AG08395 (cell line): Measurements from ENCODE around the gene CTNNA2.

Experiments used
- DNase-seq: peaks from one replicate; pipeline ENCODE4 v3.0.0; 2012; ENCODE audit warnings: mixed read lengths, low spot score

The CTNNA2 gene

GRCh38 chr2:79612999-79613398 lies 100.1 kb downstream of the CTNNA2 start:
- no peak for DNase-seq

DNA sequence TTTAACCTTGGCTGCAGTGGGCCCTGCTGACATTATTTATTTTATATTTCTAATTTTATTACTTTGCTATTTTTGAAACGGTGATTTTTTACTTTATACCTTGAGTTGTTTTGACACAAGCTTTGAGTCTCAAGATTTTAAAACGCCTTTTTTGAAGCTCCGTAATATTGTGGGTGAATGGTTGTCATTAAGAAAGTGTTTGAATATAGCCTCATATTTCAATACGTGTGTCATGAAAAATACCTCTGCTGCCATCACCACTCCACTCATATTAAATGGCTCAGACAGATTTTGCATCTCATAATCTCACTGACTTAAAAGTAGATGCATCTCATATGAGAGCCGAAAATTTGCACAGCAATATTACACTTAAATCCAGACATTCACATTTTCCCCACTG lies 106.6 kb downstream of the CTNNA2 start:
- DNase-seq: no peak

GRCh38 chr2:79619976-79620375 lies 107.1 kb downstream of the CTNNA2 start:
- no peak for DNase-seq

DNA sequence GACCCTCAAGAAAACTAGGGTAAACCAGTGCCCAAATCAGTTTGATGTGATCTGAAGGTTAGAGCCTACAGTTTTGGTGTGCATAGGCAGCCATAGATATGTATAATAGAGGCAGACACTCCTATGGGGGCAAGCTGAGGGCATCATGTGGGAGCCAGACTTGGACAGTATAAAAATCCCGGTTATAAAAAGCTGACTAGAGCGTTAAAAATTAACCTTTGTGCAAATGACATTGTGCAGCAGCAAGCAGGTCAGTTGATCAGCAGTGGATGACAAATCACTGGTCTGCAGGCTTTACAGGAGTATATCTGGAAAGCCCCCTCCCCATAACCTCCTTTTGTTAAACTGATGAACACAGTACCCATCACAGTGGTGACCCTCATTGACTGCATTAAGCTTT lies 107.8 kb downstream of the CTNNA2 start:
- DNase-seq: no peak

- DNase-seq: no peak
These were observed 108.4 kb downstream of the CTNNA2 start for GRCh38 chr2:79621252-79621651.

- no peak for DNase-seq
These were observed 108.9 kb downstream of the CTNNA2 start for GRCh38 chr2:79621755-79622154.

DNA sequence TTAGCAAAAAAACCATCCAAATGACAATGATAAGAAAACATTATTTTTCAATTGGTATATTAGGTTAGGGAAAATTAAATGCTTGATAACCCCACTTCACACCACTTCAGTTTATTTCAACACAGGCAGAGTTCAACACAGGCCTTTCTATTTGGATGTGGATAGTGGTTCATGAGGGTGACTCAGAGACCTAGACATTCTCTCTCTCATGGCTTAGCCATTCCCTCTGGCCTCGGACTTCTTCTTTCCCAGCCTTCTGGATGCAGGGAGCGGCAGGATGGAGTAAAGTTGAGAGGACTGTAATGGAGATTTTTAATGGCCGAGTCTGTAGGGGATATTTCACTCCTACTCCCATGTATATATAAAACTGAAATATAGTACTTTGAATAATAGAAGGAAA lies 109.7 kb downstream of the CTNNA2 start:
- DNase-seq: no peak

- no peak for DNase-seq
These were observed 114.4 kb downstream of the CTNNA2 start for GRCh38 chr2:79627237-79627636.

DNA sequence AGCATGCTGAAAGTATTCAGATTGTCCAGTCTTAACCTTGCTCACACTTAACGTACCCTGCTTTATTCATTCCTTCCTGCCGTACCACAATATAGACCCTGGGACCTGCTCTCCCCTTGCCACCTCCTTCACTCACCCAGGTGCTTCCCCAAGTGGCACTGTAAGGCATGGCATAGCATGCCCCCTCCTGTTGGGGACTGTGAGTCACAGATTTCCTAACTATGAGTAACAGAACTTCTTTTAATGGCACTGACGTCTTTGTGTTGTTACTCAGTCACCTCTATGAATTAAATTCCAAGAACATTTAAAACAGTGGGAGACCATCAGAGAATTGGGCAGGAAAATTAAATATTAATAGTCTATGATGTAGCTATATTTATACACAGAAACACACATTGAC lies 117.2 kb downstream of the CTNNA2 start:
- DNase-seq: no peak

DNA sequence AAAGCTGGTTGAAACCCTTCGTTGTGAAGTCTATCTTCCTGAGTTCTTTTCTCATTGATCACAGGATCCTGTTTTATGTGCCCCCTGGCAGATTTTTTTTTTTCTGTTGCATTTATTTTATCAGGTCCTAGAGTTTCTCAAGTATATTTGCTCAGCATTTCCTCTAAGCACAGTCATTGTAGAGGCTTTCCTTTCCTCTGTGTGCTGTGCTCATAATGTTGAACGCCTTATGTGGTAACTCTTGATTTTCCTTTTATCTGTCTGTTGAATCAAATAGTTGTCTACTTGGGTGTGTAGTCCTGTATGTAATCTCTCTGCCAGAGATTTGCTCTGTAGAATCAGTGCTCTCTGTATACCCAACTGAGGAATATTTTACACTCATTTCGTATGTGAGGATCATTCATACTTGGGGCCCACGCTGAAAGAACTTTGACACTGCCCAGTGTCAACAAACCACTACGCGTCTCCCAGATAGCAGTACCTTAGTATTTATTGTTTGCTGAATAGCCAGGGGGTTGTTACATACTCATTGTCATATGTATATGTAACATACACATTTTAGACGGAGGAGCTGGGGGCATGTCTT lies 118.2 kb downstream of the CTNNA2 start:
- DNase-seq: no peak

DNA sequence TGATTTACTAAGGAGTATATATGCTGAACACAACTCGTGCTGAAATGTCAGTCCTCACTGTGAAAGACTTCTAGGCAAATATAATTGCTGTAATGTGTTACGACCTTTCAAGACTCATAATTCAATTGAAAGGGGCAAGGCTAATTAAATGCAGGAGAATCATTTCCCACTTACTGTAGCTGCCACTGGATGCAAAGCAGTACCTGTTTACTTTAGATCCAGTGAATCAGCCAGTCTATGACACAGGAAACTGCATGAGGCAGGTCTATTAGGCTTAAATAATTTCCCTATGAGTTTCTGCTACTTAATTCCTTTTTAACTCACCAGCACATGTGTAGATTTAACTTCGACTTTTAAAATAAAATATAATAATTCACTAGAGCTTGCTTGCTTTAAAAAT lies 125.6 kb downstream of the CTNNA2 start:
- DNase-seq: no peak

- no peak for DNase-seq
These were observed 126.1 kb downstream of the CTNNA2 start for GRCh38 chr2:79638954-79639353.

DNA sequence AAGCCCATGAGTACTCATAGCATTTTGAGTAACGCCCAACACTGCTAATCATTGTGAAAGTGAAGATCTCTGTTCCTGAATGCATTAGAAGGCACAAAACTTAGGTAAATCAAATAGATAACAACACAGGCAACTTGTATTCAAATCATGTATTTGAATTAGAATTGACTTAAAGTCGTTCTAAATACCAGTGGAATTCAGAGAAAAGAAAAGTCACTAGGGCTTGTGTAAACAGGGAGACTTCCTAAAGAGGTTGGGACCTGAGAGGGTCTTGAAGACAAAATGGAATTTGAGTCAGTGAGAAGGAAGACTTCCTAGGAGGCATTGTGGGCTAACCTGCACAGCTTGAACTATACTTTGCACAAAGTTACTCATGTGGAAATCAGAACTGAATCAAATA lies 127.2 kb downstream of the CTNNA2 start:
- DNase-seq: no peak

- DNase-seq: no peak
These were observed 136.7 kb downstream of the CTNNA2 start for GRCh38 chr2:79649531-79649930.

DNA sequence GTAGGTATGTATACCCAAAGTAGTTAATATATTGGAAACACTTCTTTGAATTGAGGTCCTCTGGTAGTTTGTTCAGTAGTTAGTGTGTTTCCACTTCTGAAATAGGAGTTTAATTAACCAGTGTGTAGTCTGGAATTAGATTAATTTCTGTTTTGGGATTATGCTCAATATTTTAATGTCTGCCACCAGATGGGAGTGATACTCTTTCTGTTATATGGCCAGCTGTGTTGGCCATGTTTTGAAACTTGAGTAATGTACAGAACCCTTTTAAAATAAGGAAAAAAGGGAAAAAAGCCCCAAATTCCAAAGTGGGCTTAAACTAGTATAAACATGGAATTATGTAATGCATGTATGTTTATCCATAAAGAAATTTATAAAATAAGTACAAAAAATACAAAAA lies 147.7 kb downstream of the CTNNA2 start:
- no peak for DNase-seq

DNA sequence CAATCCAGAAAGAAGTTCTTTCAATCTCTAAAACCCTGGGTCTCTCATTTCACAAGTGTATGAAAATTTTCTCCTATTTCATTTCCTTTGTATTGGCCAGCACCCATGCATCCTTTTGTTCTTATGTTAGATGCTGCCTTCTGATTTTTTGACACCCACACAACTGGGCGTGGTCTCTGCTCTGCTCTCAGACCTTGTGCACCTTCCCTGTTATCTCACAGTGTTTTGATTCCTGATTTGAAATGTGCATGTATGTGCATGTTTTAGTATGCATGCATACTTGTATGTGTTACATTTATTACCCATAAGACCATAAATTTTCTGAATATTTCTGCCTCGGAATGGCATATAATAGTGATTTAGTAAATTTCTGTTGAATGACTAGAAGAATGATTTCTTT lies 152.2 kb downstream of the CTNNA2 start:
- no peak for DNase-seq

DNA sequence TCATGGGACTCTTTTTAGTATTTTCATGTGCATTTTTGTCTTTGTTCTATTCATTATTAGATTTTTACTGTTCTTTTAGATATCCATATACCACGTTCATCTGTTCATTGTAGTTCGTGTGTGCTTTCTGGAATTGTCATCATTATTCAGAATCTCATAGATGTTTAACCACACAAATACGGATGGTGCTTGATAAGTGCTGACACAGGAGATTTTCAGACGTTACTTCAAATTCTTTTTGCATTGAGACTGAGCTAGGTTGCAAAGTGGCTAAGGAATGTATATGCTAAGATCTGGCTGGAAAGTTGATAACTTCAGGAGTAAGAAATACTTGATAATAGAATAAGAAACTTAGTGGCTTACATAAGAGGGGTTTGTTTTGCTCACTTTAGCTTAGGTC lies 153.6 kb downstream of the CTNNA2 start:
- DNase-seq: no peak

- no peak for DNase-seq
These were observed 156.9 kb downstream of the CTNNA2 start for GRCh38 chr2:79669714-79670113.

DNA sequence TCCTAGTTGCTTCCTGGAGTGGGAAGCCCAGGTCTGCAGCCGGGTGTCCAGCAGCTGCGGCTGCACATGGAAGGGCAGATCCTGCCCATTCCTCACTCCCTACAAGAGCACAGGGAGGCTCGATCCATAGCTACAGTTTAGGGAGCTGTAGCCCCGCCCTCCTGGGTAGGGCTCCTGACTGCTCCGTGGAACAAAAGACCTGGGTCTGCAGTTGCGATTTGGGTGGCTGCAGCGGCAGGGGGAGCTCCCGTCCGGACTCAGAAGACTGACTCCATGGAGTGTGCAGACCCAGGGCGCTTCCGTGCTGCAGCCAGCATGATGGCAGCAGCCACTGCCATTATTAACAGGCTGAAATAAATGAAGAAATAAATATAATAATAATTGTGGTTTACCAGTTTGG lies 157.3 kb downstream of the CTNNA2 start:
- DNase-seq: no peak

- no peak for DNase-seq
These were observed 174.0 kb downstream of the CTNNA2 start for GRCh38 chr2:79686884-79687283.

GRCh38 chr2:79695248-79695647 lies 182.4 kb downstream of the CTNNA2 start:
- DNase-seq: no peak

DNA sequence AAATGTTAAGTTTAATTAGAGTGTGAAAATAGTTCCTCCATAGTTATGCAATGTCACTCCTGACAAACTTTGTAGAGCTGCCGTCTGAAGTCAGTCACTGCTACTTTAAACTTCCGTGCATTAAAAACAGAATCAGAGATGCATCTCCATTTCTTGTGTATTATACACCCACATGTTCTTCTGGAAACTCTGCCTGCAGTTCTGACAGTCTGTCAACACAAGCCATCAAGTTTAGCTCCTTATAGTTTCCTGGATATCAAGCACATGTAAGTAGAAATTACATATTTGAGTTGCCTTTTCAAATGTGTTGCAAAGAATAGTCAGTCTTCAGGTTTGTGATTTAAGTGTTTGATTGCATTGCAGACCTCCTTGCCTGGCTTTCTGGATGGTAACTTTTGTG lies 184.3 kb downstream of the CTNNA2 start:
- DNase-seq: no peak

DNA sequence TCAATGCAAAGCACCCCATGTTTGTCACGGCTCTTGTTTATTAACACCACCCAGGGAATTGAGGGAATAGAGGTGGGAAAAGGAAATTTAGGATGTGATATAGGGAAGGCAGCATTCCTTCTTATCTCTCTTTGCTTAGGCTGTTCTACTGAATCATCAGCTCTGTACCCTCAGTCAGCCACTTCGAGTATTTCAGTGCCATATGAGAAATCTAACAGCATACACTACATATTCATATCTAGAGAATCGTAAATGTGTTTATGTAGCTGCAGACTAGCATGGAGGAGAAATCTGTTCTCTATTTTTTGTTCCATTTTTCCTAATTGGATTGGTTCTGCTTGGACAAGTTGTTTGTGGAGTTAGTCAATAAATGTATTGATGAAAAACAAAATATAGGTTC lies 187.8 kb downstream of the CTNNA2 start:
- no peak for DNase-seq

DNA sequence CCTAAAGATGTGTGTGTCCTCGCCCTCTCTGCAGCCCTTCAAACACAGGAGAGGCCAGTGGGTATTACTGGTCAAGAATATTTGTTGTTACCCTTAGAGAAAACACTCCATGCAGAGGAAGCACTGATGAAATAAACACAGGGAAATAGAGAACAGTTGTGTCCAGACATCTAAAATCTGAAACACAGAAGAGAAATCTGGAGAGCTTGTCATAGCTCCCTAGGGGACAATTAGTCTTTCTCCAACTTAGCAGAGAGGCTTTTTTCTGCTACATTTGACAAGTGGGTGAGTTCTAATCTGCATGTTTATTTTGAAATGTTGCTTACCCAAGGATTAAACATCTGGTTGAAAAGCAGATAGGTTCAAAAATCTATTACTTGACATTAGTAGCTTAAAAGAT lies 190.1 kb downstream of the CTNNA2 start:
- no peak for DNase-seq

GRCh38 chr2:79711098-79711497 lies 198.2 kb downstream of the CTNNA2 start:
- DNase-seq: no peak
